Measurements from ENCODE around the gene ZNF501. TPM values are rescaled to one million over a fixed set of nuclear protein-coding genes. Genes with fewer than 3 reads are reported as not detected.

The ZNF501 gene
- total RNA-seq, 1 donor from 2014 or later = 1.2 TPM

Other genes with a start within 250 kb of the ZNF501 start
- 4.8 and 5.7 TPM in 2 replicates for gene ZKSCAN7, start 174.4 kb upstream of the ZNF501 start, total RNA-seq
- 5.5 and 6.7 TPM in 2 replicates for gene ZNF660, start 144.7 kb upstream of the ZNF501 start, total RNA-seq
- 20.4 and 23.6 TPM in 2 replicates for gene ZNF197, start 104.6 kb upstream of the ZNF501 start, total RNA-seq
- gene ZNF35, start 80.9 kb upstream of the ZNF501 start, total RNA-seq = 14.5 and 16.8 TPM in 2 replicates
- 1.9 and 2.2 TPM in 2 replicates for gene ZNF502, start 17.0 kb upstream of the ZNF501 start, total RNA-seq
- 17.8 and 19.5 TPM in 2 replicates for gene KIAA1143, start 32.0 kb downstream of the ZNF501 start, total RNA-seq
- 0.82 and 1.5 TPM in 2 replicates for gene KIF15, start 32.2 kb downstream of the ZNF501 start, total RNA-seq
- 6.9 and 7.9 TPM in 2 replicates for gene TMEM42, start 132.3 kb downstream of the ZNF501 start, total RNA-seq
- gene TGM4, start 145.0 kb downstream of the ZNF501 start, total RNA-seq = 0.18 TPM in 1 of 2 replicates, not detected in the other
- 64.5 and 66.6 TPM in 2 replicates for gene ZDHHC3, start 246.5 kb downstream of the ZNF501 start, total RNA-seq
- gene EXOSC7, start 246.6 kb downstream of the ZNF501 start, total RNA-seq = 34.7 and 38.6 TPM in 2 replicates